HepG2 (cell line): ENCODE measurements around the gene CNNM1. TPM values are rescaled to one million over a fixed set of nuclear protein-coding genes. Genes with fewer than 3 reads are reported as not detected.

Experiments
- AGO1 ChIP-seq: fragments of 200-400 bp; formaldehyde crosslinking; IDR thresholded peaks from 2 replicates; pipeline ENCODE4 v1.6.1; 2017; ENCODE audit warnings: mild to moderate bottlenecking, low read depth, low read length, moderate library complexity; ENCODE audit not compliant: poor library complexity, severe bottlenecking
- ETV5 ChIP-seq: IDR thresholded peaks from 2 replicates; pipeline ENCODE4 v1.6.1; 2018; ENCODE audit warnings: missing biosample characterization, missing genetic modification reagents, inconsistent platforms, borderline replicate concordance
- HCFC1 ChIP-seq: fragments of 150-350 bp; IDR thresholded peaks from 2 replicates; pipeline ENCODE4 v1.6.1; 2014; ENCODE audit warnings: low read depth, low read length
- HES4 ChIP-seq: sonication (generic); formaldehyde crosslinking; IDR thresholded peaks from 2 replicates; pipeline ENCODE4 v1.9.0; 2021; ENCODE audit warnings: mild to moderate bottlenecking, missing genetic modification reagents, borderline replicate concordance
- MIER2 ChIP-seq: IDR thresholded peaks from 2 replicates; pipeline ENCODE4 v1.6.1; 2016; ENCODE audit warnings: missing biosample characterization, missing genetic modification reagents
- NFIB ChIP-seq: sonication (generic); formaldehyde crosslinking; IDR thresholded peaks from 2 replicates; pipeline ENCODE4 v1.9.0; 2021; ENCODE audit warnings: missing genetic modification reagents, mild to moderate bottlenecking, borderline replicate concordance
- PHF8 ChIP-seq: sonication (generic); formaldehyde crosslinking; IDR thresholded peaks from 2 replicates; pipeline ENCODE4 v1.5.0; 2020; ENCODE audit warnings: missing genetic modification reagents
- PLRG1 ChIP-seq: fragments of 450-650 bp; conservative IDR thresholded peaks from 2 replicates; pipeline ENCODE4 v1.6.1; 2016
- POLR2G ChIP-seq: fragments of 200-400 bp; formaldehyde crosslinking; IDR thresholded peaks from 2 replicates; pipeline ENCODE4 v1.6.1; 2018; ENCODE audit warnings: mild to moderate bottlenecking, low read depth, low read length, moderate library complexity
- ZBTB38 ChIP-seq: sonication (generic); formaldehyde crosslinking; IDR thresholded peaks from 2 replicates; pipeline ENCODE4 v1.5.1; 2020; ENCODE audit warnings: mild to moderate bottlenecking, missing genetic modification reagents
- ZNF543 ChIP-seq: sonication (generic); formaldehyde crosslinking; IDR thresholded peaks from 2 replicates; pipeline ENCODE4 v1.4.0; 2020; ENCODE audit warnings: mild to moderate bottlenecking, missing genetic modification reagents
- ZNF766 ChIP-seq: sonication (generic); formaldehyde crosslinking; IDR thresholded peaks from 2 replicates; pipeline ENCODE4 v1.5.0; 2020; ENCODE audit warnings: missing genetic modification reagents, borderline replicate concordance
- ZSCAN22 ChIP-seq: sonication (generic); formaldehyde crosslinking; IDR thresholded peaks from 2 replicates; pipeline ENCODE4 v1.4.0; 2020; ENCODE audit warnings: mild to moderate bottlenecking, missing genetic modification reagents
- polyA plus RNA-seq, 8 experiments: library from polyadenylated mRNA; depleted of rRNA in 3 of 8; stranded (reverse) in 7 of 8; unstranded in 1 of 8; fragments of >200 nt; fragmentation: Illumina TruSeq in 4 of 8; extraction: Trizol in 4 of 8; gene quantifications; 2 replicates each; pipeline versions ENCODE4 v1.2.1 to v1.2.3, GENCODE V29; 2011 to 2016; ENCODE audit warnings: low read depth in 4 of 8, missing spikeins in 1 of 8, mixed read lengths in 1 of 8; ENCODE audit not compliant: insufficient read depth in 1 of 8
- total RNA-seq, 5 experiments: library from RNA; depleted of rRNA; stranded (reverse); fragments of >200 nt; fragmentation: Illumina TruSeq; extraction: Trizol; gene quantifications; 2 replicates each; pipeline ENCODE4 v1.2.3, GENCODE V29; 2016; ENCODE audit warnings: low read depth in 1 of 5
- TF ChIP-seq, protein P1 (sequence below): sonication (generic); formaldehyde crosslinking; IDR thresholded peaks from 2 replicates; pipeline ENCODE4 v1.4.0; 2020; ENCODE audit warnings: missing genetic modification reagents
- TF ChIP-seq, protein P2 (sequence below): sonication (generic); formaldehyde crosslinking; IDR thresholded peaks from 2 replicates; pipeline ENCODE4 v1.4.0; 2020; ENCODE audit warnings: missing genetic modification reagents, borderline replicate concordance
- TF ChIP-seq, protein P3 (sequence below): sonication (generic); formaldehyde crosslinking; IDR thresholded peaks from 2 replicates; pipeline ENCODE4 v1.5.1; 2020; ENCODE audit warnings: missing genetic modification reagents, mild to moderate bottlenecking, borderline replicate concordance
- TF ChIP-seq, protein P4 (sequence below): sonication (generic); formaldehyde crosslinking; IDR thresholded peaks from 2 replicates; pipeline ENCODE4 v1.4.0; 2020; ENCODE audit warnings: low read depth, mild to moderate bottlenecking, missing genetic modification reagents

Gene CNNM1
- total and polyA plus RNA-seq, 2 of the 13 experiments (the other 11 are each of a cell fraction or from before 2014, with no cell fraction given), result 4.3 to 9.6 TPM

DNA sequence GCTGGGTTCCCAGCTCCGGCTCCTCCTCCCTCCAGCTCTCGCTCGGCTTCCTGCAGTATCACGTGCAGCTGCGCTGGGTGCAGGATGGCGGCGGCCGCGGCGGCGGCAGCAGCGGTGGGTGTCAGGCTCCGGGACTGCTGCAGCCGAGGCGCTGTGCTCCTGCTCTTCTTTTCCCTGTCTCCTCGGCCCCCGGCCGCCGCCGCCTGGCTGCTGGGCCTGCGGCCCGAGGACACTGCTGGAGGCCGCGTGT, at the start of gene CNNM1 (continued):
- TF ChIP-seq PHF8, result 0 out of 2 replicates have a peak, but pooled peaks have one; percentile 60
- TF ChIP-seq HES4 (CRISPR knock-in tag), result no peak
- TF ChIP-seq, protein P1, sequence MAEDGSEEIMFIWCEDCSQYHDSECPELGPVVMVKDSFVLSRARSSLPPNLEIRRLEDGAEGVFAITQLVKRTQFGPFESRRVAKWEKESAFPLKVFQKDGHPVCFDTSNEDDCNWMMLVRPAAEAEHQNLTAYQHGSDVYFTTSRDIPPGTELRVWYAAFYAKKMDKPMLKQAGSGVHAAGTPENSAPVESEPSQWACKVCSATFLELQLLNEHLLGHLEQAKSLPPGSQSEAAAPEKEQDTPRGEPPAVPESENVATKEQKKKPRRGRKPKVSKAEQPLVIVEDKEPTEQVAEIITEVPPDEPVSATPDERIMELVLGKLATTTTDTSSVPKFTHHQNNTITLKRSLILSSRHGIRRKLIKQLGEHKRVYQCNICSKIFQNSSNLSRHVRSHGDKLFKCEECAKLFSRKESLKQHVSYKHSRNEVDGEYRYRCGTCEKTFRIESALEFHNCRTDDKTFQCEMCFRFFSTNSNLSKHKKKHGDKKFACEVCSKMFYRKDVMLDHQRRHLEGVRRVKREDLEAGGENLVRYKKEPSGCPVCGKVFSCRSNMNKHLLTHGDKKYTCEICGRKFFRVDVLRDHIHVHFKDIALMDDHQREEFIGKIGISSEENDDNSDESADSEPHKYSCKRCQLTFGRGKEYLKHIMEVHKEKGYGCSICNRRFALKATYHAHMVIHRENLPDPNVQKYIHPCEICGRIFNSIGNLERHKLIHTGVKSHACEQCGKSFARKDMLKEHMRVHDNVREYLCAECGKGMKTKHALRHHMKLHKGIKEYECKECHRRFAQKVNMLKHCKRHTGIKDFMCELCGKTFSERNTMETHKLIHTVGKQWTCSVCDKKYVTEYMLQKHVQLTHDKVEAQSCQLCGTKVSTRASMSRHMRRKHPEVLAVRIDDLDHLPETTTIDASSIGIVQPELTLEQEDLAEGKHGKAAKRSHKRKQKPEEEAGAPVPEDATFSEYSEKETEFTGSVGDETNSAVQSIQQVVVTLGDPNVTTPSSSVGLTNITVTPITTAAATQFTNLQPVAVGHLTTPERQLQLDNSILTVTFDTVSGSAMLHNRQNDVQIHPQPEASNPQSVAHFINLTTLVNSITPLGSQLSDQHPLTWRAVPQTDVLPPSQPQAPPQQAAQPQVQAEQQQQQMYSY (CRISPR knock-in tag), result no peak
- TF ChIP-seq, protein P2, sequence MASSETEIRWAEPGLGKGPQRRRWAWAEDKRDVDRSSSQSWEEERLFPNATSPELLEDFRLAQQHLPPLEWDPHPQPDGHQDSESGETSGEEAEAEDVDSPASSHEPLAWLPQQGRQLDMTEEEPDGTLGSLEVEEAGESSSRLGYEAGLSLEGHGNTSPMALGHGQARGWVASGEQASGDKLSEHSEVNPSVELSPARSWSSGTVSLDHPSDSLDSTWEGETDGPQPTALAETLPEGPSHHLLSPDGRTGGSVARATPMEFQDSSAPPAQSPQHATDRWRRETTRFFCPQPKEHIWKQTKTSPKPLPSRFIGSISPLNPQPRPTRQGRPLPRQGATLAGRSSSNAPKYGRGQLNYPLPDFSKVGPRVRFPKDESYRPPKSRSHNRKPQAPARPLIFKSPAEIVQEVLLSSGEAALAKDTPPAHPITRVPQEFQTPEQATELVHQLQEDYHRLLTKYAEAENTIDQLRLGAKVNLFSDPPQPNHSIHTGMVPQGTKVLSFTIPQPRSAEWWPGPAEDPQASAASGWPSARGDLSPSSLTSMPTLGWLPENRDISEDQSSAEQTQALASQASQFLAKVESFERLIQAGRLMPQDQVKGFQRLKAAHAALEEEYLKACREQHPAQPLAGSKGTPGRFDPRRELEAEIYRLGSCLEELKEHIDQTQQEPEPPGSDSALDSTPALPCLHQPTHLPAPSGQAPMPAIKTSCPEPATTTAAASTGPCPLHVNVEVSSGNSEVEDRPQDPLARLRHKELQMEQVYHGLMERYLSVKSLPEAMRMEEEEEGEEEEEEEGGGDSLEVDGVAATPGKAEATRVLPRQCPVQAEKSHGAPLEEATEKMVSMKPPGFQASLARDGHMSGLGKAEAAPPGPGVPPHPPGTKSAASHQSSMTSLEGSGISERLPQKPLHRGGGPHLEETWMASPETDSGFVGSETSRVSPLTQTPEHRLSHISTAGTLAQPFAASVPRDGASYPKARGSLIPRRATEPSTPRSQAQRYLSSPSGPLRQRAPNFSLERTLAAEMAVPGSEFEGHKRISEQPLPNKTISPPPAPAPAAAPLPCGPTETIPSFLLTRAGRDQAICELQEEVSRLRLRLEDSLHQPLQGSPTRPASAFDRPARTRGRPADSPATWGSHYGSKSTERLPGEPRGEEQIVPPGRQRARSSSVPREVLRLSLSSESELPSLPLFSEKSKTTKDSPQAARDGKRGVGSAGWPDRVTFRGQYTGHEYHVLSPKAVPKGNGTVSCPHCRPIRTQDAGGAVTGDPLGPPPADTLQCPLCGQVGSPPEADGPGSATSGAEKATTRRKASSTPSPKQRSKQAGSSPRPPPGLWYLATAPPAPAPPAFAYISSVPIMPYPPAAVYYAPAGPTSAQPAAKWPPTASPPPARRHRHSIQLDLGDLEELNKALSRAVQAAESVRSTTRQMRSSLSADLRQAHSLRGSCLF, result no peak
- TF ChIP-seq ZNF766 (CRISPR knock-in tag), result no peak
- peak; percentile 42; the same call in 1 of the 2 replicates for TF ChIP-seq MIER2 (CRISPR knock-in tag)
- no peak for TF ChIP-seq AGO1
- TF ChIP-seq NFIB (CRISPR knock-in tag), result no peak
- TF ChIP-seq ZBTB38 (CRISPR knock-in tag), result no peak
- TF ChIP-seq, protein P3, sequence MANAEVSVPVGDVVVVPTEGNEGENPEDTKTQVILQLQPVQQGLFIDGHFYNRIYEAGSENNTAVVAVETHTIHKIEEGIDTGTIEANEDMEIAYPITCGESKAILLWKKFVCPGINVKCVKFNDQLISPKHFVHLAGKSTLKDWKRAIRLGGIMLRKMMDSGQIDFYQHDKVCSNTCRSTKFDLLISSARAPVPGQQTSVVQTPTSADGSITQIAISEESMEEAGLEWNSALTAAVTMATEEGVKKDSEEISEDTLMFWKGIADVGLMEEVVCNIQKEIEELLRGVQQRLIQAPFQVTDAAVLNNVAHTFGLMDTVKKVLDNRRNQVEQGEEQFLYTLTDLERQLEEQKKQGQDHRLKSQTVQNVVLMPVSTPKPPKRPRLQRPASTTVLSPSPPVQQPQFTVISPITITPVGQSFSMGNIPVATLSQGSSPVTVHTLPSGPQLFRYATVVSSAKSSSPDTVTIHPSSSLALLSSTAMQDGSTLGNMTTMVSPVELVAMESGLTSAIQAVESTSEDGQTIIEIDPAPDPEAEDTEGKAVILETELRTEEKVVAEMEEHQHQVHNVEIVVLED (CRISPR knock-in tag), result no peak; the same call in 1 of the 2 replicates
- TF ChIP-seq POLR2G, result peak; percentile 79
- TF ChIP-seq ZNF543, result no peak
- TF ChIP-seq, protein P4, sequence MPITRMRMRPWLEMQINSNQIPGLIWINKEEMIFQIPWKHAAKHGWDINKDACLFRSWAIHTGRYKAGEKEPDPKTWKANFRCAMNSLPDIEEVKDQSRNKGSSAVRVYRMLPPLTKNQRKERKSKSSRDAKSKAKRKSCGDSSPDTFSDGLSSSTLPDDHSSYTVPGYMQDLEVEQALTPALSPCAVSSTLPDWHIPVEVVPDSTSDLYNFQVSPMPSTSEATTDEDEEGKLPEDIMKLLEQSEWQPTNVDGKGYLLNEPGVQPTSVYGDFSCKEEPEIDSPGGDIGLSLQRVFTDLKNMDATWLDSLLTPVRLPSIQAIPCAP (CRISPR knock-in tag), result no peak
- peak; percentile 22; the same call in 1 of the 2 replicates for TF ChIP-seq ETV5 (CRISPR knock-in tag)
- peak; percentile 32 for TF ChIP-seq ZSCAN22
- TF ChIP-seq HCFC1, result no peak
- no peak for TF ChIP-seq PLRG1
